Calu3 (cell line): ENCODE data around the gene PUS1. TPM values are rescaled to one million over a fixed set of nuclear protein-coding genes. Genes with fewer than 3 reads are reported as not detected.

Source experiments
- BruUV-seq: library from RNA; stranded (reverse); fragments of 400-500 nt; replicated peaks from 2 replicates; lab custom pipeline; 2021; lab: Mats Ljungman, UMichigan
- CTCF ChIA-PET: fragments of 300-600 bp; sonication (Branson Sonifier 250); formaldehyde crosslinking; loops from one replicate; lab custom pipeline; 2022; ENCODE audit warnings: antibody characterized with exemption; lab: Charles Lee
- DNase-seq: peaks from one replicate; pipeline ENCODE4 v3.0.0; 2022
- H3K27ac Mint-ChIP-seq: one replicate; pipeline ENCODE4 v1.8.0; 2022; ENCODE audit warnings: mixed read lengths; ENCODE audit not compliant: unreplicated experiment
- H3K27me3 Mint-ChIP-seq: one replicate; pipeline ENCODE4 v1.8.0; 2022; ENCODE audit warnings: mixed read lengths; ENCODE audit not compliant: unreplicated experiment
- H3K36me3 Mint-ChIP-seq: one replicate; pipeline ENCODE4 v1.8.0; 2022; ENCODE audit warnings: mild to moderate bottlenecking, moderate library complexity, mixed read lengths; ENCODE audit not compliant: insufficient read depth, unreplicated experiment
- H3K4me1 Mint-ChIP-seq: one replicate; pipeline ENCODE4 v1.8.0; 2022; ENCODE audit warnings: mild to moderate bottlenecking, low read depth, mixed read lengths; ENCODE audit not compliant: unreplicated experiment
- H3K4me3 Mint-ChIP-seq: one replicate; pipeline ENCODE4 v1.8.0; 2022; ENCODE audit warnings: mild to moderate bottlenecking, low read depth, moderate library complexity, mixed read lengths; ENCODE audit not compliant: unreplicated experiment
- H3K9me3 Mint-ChIP-seq: one replicate; pipeline ENCODE4 v1.8.0; 2022; ENCODE audit warnings: low read depth, mixed read lengths; ENCODE audit not compliant: unreplicated experiment
- CTCF ChIP-seq: fragments of 200-600 bp; IDR thresholded peaks from one replicate; pipeline ENCODE4 v1.8.0; 2022; ENCODE audit warnings: antibody characterized with exemption; ENCODE audit not compliant: unreplicated experiment
- intact Hi-C: fragments of 100-400 bp; cut with micrococcal nuclease; formaldehyde crosslinking; loops from one replicate; pipeline ENCODE4 v1.10.0; 2022; ENCODE audit not compliant: unreplicated experiment
- total RNA-seq: library from RNA; stranded (reverse); gene quantifications from 2 replicates; pipeline ENCODE4 v1.2.3, GENCODE V29; 2022

The PUS1 gene
- total RNA-seq, 1 experiment from 2014 or later: 81.3 TPM

- no peak for TF ChIP-seq CTCF
- Mint-ChIP-seq H3K4me3 (peak within 1 kb of the TSS; percentile 80), H3K4me1 (peaks cover 13% of the 10 kb centered on the region), H3K27ac (peak within 1 kb of the TSS; percentile 76), H3K36me3 (peaks cover 29% of the 10 kb centered on the region), H3K27me3 (peaks cover 10% of the 10 kb centered on the region), H3K9me3 (no peaks in the 10 kb centered on the region)
- DNase-seq: peak; percentile 98
- intact Hi-C loops: no loop called here
- CTCF ChIA-PET: no interaction called here
- no TSS peak for BruUV-seq
Measured at GRCh38 chr12:131894313-131894860, 34.7 kb upstream of the PUS1 start, which contains the start of gene ULK1. TSS of gene ULK1 (plus strand) at chr12:131894622. CDS start at chr12:131895002, 380 bp downstream.

GRCh38 chr12:131894981-131895639, 34.0 kb upstream of the PUS1 start:
- no peak for TF ChIP-seq CTCF
- H3K4me3 Mint-ChIP-seq: peak overlapping the region; percentile 80
- H3K9me3 Mint-ChIP-seq: no peaks in the 10 kb centered on the region
- H3K4me1 Mint-ChIP-seq: peaks cover 8% of the 10 kb centered on the region
- CTCF ChIA-PET: no interaction called here
- peaks cover 29% of the 10 kb centered on the region for H3K36me3 Mint-ChIP-seq
- DNase-seq: no peak
- intact Hi-C loops: no loop called here
- BruUV-seq: no TSS peak
- H3K27me3 Mint-ChIP-seq: peaks cover 3% of the 10 kb centered on the region
- peak overlapping the region; percentile 76 for H3K27ac Mint-ChIP-seq

GRCh38 chr12:131895640-131896079, 33.4 kb upstream of the PUS1 start:
- CTCF ChIA-PET: no interaction called here
- no peaks in the 10 kb centered on the region for H3K27me3 Mint-ChIP-seq
- intact Hi-C loops: no loop called here
- peak overlapping the region; percentile 80 for H3K4me3 Mint-ChIP-seq
- no TSS peak for BruUV-seq
- no peak for DNase-seq
- H3K9me3 Mint-ChIP-seq: no peaks in the 10 kb centered on the region
- peak overlapping the region; percentile 76 for H3K27ac Mint-ChIP-seq
- H3K36me3 Mint-ChIP-seq: peaks cover 33% of the 10 kb centered on the region
- TF ChIP-seq CTCF: no peak
- H3K4me1 Mint-ChIP-seq: peaks cover 8% of the 10 kb centered on the region

- no TSS peak for BruUV-seq
- H3K27ac Mint-ChIP-seq: peak overlapping the region; percentile 76
- H3K36me3 Mint-ChIP-seq: peaks cover 35% of the 10 kb centered on the region
- peaks cover 10% of the 10 kb centered on the region for H3K4me1 Mint-ChIP-seq
- CTCF ChIA-PET: interaction anchor here (0.6 to 1.1 kb wide), 3 partner anchors 8 to 45 kb away, joined by 3 to 7 read pairs (median 3); no protein-coding TSS in a partner anchor
- H3K4me3 Mint-ChIP-seq: peak overlapping the region; percentile 80
- H3K27me3 Mint-ChIP-seq: no peaks in the 10 kb centered on the region
- DNase-seq: peak; percentile 96
- intact Hi-C loops: no loop called here
- H3K9me3 Mint-ChIP-seq: no peaks in the 10 kb centered on the region
- TF ChIP-seq CTCF: no peak
Measured at GRCh38 chr12:131896080-131896810, 32.8 kb upstream of the PUS1 start.
